A673 (cell line): Measurements from ENCODE around the gene KCNG2.

Experiments
- EZH2 ChIP-seq: fragments of 200-600 bp; sonication (generic); IDR thresholded peaks from 2 replicates; pipeline ENCODE4 v1.6.1; 2017; ENCODE audit warnings: borderline replicate concordance, low read depth, mild to moderate bottlenecking, mixed read lengths, antibody characterized with exemption, low read length; ENCODE audit not compliant: poor library complexity, severe bottlenecking
- TF ChIP-seq, protein P1 (sequence below): fragments of 300-800, 200-600 bp; sonication (generic); conservative IDR thresholded peaks from 2 replicates; pipeline ENCODE4 v1.5.1; 2017; ENCODE audit warnings: low read depth, mild to moderate bottlenecking, antibody characterized with exemption, low read length, moderate library complexity, mixed read lengths

DNA sequence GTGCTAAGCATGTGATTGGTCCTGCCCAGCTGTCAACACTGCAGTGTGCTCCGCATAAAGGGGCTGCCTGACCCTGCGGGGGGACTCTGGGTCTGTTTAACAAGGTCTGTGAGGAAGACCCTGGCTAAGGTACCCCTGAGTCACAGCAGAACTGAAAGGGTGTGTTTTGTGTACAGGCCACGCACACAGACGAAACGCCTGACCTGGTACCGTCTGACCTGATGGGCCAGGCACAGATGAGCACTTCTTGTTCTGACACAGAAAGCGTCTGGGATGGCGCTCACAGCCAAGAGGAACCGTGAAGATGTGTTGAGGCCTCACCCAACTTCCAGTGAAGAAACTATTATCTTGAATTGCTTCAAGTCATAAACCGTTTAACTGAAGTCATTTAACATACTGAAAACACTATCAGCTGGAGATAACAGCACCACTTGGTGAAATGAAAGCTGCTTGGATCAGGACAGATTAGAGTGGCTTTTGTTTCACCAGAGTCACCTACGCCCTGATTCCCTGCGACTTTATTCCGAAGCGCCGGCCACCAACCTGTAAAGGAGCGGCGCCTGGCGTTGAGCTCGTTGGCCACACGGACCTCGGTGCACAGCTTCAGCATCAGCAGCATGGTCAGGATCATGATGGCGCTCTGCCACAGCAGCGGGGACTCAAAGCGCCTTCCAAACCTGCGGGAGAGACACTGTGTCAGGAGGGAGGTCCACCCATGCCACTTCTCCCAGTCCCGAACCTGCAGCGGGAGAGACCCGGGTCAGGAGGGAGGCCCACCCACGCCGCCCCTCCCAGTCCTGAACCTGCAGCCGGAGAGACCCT, 145.3 kb downstream of the KCNG2 start:
- TF ChIP-seq, protein P1, sequence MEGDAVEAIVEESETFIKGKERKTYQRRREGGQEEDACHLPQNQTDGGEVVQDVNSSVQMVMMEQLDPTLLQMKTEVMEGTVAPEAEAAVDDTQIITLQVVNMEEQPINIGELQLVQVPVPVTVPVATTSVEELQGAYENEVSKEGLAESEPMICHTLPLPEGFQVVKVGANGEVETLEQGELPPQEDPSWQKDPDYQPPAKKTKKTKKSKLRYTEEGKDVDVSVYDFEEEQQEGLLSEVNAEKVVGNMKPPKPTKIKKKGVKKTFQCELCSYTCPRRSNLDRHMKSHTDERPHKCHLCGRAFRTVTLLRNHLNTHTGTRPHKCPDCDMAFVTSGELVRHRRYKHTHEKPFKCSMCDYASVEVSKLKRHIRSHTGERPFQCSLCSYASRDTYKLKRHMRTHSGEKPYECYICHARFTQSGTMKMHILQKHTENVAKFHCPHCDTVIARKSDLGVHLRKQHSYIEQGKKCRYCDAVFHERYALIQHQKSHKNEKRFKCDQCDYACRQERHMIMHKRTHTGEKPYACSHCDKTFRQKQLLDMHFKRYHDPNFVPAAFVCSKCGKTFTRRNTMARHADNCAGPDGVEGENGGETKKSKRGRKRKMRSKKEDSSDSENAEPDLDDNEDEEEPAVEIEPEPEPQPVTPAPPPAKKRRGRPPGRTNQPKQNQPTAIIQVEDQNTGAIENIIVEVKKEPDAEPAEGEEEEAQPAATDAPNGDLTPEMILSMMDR: no peak
- TF ChIP-seq EZH2: no peak
